Globus pallidus (tissue), 1 donor: ENCODE measurements around the gene DDX51.
"Not testable (repeated sequence)": the region's sequence is repeated elsewhere in the genome, so short reads cannot be mapped to it uniquely, and the experiment has no call there.

Experiments
- DNase-seq: peaks from one replicate; pipeline ENCODE4 v3.0.0-alpha.2; 2015; ENCODE audit warnings: low spot score

The DDX51 gene

DNA sequence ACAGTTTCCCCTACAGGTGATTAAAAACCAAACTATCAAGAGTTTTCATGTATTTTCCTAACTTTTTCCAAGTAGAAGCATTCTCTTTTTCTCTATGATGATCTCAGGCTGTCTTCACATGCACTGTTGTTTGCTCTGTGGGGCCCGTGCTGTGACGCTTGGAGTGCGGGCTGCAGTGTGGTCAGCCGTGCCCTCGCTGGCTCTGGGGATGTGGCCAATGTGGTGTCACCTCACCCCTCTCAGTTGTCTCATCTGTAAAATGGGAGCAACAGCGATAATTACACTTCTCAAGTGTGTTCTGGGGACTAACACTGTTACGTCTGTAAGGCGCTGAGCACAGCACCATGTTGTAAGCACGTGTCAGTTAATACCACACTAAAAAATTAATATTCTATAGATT lies 28.6 kb downstream of the DDX51 start:
- DNase-seq = no peak

GRCh38 chr12:132114667-132115066 lies 29.5 kb downstream of the DDX51 start:
- DNase-seq = no peak

DNA sequence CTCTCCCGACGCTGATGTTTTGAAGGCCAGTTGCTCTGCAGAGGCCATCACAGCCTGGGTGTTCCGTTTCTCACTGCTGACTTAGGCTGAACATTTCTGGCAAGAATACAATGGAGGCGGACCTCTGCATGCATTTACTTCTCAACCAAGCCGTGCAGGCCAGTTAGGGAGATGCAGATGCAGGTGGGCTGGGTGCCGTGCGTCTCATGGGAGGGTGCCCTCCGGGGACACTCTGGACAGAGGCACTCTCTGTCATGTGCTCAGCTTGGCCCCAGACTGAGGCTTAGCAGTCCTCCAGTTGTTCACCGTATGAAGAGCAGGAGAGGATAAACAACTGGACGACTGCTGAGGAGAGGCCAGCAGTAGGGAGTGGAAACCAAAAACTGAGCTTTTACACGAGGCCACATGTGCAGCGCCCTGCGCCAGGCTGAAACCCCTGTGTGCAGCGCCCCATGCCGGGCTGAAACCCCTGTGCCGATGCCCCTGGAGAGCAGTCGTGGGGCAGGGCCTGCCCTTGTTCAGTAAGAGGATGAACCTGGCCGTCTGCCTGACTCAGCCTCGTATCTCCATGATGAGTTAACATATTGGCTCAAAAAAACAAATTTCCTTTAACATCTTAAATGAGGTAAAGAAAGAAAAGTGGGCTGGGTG lies 32.3 kb downstream of the DDX51 start:
- no peak for DNase-seq

- DNase-seq = no peak
Measured at GRCh38 chr12:132110677-132111076, 33.4 kb downstream of the DDX51 start.

DNA sequence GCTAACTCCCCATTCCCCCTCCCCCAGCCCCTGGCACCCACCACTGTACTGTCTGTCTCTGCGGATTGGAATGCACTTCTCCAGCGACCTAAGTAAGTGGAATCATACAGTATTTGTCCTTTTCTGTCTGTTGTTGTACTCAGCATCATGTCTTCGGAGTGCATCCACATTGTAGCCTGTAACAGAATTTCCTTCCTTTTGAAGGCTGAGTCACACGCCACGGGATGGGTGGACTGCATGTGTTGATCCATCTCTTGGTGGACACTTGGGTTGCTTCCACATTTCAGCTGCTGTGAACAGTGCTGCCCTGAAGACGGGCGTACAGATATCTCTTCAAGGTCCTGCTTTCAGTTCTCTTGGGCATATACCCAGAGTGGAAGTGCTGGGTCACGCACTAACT lies 34.4 kb downstream of the DDX51 start:
- no peak for DNase-seq

- no peak for DNase-seq
Measured at GRCh38 chr12:132108211-132108832, 35.8 kb downstream of the DDX51 start.

DNA sequence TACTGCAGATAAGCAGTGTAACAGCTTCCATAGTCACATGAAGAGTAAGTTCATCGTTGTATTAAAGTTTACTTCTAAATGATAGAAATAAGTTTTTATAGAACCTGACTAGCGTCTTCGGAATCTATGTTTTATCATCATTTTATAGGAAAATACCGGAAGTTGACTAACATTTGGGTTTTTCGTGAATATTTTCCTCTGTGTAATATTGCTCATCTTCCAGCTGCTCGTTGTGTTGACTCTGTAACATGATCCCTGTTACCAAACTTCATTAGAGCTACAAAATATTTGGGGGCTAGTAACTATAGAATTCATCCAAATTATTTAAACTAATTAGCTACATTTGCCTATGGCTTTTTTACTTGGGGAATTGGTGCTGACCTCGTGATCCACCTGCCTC lies 37.2 kb downstream of the DDX51 start:
- DNase-seq = no peak

GRCh38 chr12:132105467-132105866 lies 38.7 kb downstream of the DDX51 start:
- no peak for DNase-seq

GRCh38 chr12:132103542-132104308 lies 40.4 kb downstream of the DDX51 start:
- no peak for DNase-seq

GRCh38 chr12:132103072-132103471 lies 41.0 kb downstream of the DDX51 start:
- DNase-seq = not testable (repeated sequence)

- no peak for DNase-seq
Measured at GRCh38 chr12:132102297-132102696, 41.8 kb downstream of the DDX51 start.

GRCh38 chr12:132100306-132101065 lies 43.6 kb downstream of the DDX51 start:
- DNase-seq = no peak

GRCh38 chr12:132099739-132100138 lies 44.4 kb downstream of the DDX51 start:
- DNase-seq = no peak

GRCh38 chr12:132095520-132096409 lies 48.4 kb downstream of the DDX51 start:
- DNase-seq = no peak

GRCh38 chr12:132094269-132094891 lies 49.7 kb downstream of the DDX51 start:
- DNase-seq = no peak

GRCh38 chr12:132089407-132089910 lies 54.7 kb downstream of the DDX51 start:
- no peak for DNase-seq
